GM21528 (cell line): ENCODE data around the gene TP53BP1.

Experiments used
- ATAC-seq: cut with Tn5 transposase; IDR thresholded peaks from one replicate; pipeline ENCODE4 v1.9.1; 2021; ENCODE audit warnings: mild to moderate bottlenecking, moderate library complexity; ENCODE audit not compliant: unreplicated experiment, low FRiP score

The TP53BP1 gene

DNA sequence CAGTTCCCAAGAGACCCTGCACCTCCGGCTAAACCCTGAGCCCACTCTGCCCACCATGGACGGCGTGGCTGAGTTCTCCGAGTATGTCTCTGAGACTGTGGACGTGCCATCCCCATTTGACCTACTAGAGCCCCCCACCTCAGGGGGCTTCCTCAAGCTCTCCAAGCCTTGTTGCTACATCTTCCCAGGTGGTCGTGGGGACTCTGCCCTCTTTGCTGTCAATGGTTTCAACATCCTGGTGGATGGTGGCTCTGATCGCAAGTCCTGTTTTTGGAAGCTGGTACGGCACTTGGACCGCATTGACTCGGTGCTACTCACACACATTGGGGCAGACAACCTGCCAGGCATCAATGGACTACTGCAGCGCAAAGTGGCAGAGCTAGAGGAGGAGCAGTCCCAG, 28.5 kb upstream of the TP53BP1 start:
- no peak for ATAC-seq

DNA sequence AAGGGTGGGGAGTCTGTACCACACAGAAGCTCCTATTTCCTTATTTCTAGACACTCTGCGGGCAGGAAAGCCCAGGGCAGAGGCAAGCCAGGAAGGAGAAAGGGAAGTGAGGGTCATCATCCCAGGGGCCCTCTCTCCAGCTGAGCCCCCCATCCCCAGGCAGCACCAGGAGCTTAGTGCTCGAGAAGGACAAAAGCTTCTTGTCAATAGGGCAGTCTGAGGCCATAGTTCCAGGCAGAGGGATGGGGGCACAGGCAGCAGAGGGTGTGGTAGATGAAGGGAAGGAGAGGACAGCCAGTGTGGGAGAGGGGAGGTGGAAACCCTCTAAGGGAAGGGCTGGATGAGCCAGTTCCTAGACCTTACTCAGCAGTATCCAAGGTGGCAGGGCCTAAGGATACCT, 27.2 kb upstream of the TP53BP1 start:
- no peak for ATAC-seq

DNA sequence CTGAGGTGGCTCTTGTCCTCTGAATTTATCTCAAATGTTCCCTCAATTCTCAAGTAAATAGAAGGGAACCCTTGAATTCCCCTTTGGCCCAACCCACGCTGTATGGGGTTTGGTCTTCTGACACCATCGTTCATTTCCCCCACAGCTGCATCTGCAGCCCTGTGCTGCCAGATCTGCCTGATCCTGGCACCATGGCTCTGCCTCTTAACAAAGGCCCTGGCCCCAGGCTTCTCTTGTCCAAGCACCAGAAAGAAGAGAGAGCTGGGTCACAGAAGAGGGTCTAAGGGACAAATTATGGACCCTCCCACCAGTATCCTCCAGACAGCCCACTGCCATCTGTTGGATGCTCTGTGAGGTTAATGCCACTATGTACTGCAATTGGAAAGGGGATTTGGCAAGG, 26.2 kb upstream of the TP53BP1 start:
- ATAC-seq = no peak

DNA sequence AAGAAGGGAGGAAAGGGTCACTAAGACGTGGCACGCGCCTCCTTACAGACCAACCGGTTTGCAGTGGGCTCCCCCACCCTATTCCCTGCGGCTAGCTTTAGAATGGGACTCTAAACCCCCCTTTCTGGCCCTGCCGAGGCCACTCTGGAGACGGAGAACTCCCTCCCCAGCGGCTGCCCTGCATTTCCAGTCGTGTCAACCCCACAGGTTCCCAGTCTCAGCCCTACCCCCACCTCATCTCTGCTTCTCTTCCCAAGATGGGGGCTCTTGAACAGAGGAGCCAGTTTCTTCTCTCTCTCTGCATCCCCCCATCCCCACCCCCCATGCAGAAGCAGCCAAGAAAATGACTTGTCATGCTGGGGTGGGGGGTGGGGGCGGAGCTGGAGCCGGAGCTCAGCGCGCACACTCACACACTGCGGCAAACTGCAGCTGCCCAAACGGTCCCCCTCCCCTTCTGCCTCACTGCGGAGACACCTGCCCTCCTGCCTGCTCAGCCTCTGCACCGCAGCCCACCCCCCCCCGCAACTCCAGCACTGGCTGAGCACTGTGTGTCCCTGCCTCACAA, 25.3 kb upstream of the TP53BP1 start:
- ATAC-seq = no peak

DNA sequence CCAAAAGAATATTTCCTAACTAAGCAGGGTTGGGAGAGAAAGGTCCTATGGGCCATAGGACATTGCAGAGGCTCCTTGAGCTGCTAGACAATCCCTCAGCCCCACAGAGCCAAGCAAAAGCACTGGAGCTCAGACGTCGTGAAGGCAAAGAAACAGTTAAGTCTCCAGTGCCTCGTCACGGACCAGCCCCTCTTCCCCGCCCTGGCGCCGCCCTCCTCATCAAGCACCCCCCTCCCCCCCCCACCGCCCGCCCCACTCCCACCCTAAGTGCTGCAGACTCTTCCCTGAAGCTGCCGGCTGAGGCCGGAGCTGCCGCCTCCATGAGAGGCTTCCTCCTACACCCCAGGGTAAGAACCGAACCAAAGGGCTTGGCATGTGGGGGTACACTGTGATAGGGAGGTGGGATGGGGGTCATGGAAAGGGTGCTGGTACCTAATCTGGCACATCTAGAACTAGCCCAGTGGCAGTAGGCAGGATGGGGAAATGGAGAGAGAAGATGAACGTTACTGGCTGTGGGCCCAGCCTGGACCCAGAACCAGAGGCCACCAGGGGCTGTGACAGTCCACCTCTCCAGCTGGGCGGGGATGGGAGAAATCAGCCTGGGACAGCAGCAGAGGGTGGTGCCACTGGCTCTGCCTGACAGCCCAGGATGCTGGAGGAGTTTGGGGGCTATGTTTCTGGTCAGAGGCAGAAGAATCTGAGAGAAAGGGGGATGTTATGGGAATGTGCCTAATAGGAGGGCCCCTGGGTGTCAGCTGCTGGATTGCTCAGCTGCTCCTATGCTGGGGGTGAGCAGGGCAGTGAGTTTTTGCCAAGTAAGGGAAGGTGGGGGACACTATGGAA, 24.6 kb upstream of the TP53BP1 start, which contains the start of gene MAP1A:
MAP1A (plus strand) TSS at position 255 of the 843 bp plus-strand sequence. CDS start 3,866 bp downstream, outside the sequence.
- no peak for ATAC-seq

DNA sequence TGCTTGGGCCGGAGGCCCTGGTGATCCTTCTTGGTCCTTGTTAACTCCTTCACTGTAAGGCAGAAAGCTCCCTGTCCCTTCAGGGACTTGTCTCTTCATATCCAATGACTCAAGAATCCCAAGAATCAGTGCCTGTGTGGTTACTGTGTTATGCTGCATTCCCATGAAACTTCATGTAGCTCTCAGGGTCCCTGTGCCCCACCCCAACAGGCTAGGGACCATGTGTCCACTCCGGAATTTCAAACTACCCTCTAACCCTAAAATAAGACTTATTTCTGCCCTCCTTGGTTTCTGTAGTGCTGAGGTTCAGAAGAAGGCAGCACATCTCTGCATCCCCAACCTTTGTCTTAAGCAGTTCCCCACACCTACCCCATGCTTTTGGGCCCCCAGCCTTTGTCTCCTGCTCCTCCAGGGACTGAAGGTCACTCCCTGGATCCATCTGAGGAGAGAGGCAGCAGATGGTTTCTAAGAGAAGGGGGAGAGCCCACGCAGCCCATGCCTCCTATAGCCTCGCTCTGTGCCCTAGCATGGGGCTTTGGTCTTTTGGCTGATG, 23.9 kb upstream of the TP53BP1 start:
- no peak for ATAC-seq

DNA sequence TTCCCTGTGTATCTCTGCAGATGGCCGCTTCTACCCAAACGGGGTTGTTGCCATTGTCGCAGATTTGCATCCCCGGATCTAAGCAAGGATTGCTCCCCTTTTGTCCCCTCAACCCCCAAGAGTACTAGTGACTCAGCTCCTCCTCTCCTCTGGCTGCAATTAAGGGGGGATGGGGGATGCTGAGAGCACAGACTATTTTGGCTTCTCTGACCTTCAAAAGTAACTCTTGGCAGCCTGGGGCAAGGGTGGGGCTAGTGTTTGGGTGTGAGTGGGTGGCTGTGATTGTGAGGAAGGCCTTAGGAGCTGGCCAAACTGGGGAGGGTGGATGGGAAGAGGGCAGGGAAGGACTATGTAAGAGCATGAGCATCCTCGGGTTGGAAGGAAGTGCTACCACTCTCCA, 23.2 kb upstream of the TP53BP1 start:
- no peak for ATAC-seq

DNA sequence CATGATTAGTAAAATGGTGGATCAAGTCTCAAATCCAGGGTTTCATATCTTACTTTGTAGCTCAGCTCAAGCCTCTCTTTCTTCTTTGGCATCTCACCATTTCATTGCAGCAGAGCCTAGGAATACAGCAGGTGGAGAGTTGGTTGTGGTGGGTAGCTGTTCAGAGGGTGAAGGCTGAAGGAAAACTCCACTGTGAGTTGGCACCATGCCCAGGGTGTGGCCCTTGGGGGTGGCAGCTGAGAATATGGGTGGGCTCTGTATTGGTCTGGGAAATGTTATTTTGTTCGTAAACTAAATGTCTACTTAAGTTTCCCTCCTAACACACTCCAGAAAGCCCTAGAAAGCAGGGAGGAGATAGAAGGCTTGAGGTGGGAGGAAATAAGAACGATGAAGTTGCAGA, 22.8 kb upstream of the TP53BP1 start:
- ATAC-seq = no peak

DNA sequence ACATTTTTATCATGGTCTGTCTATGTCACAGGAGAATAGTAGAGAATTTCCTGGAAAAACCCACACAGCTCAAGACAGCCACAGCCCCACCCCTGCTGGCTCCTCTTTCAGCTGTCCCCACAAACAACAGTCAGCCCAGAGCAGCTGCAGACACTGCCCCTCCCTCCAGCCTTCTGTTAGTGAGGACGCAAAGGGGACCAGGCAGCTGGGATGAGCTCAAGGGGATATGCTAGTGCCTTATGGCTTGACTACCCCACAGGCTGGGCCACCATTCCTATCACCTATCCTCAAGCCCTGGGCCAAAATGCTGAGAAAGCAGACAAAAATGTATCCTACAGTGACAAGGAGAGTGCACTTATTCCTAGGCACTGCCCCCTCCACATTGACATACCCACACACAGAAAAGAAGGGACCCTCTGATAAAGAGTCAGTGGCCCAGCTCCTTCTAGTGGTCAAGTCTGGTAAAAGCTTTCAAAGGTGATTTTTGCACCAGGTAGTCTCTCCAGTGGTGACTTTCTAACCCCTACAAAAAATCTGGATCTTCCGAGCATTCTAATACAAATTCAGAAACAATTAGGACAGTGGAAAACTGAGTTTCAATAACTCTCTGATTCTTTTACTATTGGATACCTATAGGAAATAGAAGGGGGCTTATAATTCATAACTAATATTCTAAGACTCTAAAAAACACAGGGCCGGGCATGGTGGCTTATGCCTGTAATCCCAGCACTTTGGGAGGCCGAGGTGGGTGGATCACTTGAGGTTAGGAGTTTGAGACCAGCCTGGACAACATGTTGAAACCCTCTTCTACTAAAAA, 21.5 kb upstream of the TP53BP1 start:
- ATAC-seq = no peak

DNA sequence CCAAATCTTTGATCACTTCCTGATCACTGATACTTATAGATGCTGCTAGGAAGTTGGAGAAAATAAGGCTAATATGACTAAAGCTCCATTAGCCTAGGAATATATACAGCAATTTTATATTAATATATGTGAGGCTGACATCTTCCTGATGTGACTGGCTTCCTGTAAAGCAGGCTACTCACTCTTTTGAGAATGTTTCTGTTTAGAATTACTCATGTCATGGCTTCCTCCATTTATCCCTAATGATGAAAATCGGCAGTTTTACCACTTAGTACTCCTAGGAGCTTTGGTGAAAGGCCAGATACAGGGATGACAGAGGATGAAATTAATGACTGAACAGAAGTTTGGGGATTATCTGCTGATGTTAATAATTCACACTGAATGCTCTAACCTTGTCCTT, 20.6 kb upstream of the TP53BP1 start:
- no peak for ATAC-seq

DNA sequence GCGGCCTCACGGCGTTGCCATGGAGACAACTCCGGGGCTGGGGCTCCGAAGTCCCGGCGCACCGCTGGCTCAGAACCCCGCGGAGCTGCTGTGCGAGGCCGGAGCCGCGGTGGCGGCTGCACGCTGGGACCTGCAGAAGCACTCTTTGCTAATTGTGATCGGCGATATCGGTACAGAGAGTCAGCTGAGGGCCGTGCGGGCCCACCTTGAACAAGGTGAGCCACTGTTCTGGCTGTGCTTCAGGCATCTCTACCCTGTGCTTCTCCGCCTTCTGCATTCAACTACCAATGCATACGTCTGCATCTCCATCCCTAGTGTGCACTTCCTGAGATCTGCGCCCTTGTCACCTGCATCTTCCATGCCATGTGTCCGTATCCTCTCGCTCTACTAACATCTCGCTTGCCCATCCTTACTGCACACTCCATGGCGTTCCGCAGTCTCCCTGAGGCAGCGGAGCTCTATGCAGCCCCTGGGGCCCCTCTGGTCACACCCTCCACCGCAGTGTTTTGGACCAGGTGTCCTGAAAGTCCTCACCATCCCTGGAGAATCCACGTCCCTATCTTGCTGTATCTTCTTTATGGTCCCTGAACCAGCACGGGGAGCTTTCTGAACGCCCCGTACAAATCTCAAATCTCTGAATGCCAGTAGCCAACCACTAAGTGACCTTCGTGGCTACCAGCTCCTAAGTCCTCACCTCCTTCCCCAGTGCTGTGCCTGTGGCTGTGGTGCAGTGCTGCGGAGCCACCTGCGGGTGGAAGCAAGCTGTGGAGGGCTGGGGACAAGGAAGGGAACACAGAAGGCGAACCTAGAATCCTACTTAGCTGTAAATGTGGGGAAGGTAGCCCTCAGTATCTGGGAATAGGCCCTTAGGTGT, 18.3 kb upstream of the TP53BP1 start:
- no peak for ATAC-seq

DNA sequence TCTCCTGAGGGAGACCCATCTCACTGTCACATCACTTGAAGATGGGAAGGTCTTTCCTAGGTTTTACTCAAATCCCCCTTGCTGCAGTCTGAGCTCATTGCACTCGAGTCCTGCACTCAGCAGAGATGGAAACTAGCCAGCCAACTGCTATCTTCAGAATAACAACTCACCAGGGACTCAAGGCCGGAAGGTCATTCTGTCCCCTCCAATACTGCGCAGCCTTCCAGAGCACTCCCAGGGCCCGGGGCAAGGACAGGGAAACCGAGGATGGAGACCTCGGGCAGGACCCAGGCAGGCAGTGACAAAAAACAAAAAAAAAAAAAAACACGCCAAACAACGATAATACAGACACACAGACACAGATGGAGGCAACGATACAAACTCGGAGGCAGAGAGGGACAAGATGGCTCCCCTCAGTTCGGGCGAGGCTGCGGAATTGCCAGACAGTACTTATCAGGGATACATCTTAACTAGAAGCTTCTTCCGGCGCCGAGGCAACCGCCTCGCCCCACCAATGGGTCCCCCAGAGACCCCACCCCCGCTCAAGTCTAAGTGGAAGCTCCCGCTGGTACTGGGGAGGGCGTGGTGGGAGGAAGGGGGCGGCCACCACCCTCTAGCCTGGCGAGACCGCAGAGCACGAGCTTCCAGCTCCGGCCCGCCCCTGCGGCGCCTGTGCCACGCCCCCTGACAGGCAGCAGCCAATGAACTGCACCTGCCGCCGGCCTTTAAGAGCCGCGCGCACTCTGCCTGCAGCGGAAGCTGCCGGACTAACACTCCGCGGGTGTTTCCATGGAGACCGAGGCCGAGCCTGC, 17.4 kb upstream of the TP53BP1 start:
- ATAC-seq = peak; percentile 97

DNA sequence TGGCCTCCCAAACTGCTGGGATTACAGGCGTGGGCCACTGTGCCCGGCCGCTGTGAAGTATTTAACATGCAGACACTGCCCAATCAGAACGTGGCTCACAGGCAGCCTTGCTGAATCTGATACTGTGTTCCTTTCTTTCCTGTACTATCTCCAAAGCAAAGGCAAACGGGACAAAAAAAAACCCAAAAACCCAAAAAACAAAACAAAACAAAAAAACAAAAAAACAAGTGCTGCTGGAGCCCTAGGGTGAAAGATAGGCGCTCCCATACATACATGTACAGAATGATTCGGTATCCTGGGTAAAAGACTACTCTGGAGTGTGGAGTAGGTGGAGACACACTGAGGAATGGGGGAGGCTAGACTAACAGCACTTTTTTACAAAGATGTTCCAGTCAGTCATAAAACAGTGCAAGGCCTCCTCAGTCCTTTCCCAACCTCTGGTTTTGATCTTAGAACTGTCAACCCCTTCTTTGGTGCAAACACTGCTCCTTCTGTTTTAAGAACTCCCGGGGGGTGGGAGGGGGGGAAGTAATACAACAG, 16.8 kb upstream of the TP53BP1 start:
- no peak for ATAC-seq

DNA sequence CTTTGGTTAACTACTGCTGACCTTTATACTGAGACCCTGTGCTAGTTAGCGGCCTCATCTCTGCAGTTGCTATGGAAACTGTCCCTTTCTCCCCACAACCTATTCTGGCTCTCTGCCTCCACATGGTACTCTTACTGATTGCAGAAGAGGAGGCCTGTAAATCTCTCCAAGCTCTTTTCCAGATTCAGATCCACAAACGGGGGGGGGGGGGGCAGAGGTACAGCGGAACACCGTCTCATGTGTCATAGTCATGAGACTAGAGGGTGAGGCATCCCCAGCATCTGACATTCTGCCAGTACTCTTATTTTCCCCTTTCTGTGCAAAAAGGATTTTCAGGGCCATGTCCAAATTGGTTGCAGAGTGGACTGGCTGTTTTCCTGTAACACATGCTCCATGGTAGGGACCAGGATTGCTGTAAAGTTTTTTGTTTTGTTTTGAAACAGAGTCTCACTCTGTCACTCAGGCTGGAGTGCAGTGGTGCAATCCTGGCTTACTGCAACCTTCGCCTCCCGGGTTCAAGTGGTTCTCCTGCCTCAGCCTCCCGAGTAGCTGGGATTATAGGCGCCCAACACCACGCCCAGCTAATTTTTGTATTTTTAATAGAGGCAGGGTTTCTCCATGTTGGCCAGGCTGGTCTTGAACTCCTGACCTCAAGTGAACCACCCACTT, 16.2 kb upstream of the TP53BP1 start:
- no peak for ATAC-seq

DNA sequence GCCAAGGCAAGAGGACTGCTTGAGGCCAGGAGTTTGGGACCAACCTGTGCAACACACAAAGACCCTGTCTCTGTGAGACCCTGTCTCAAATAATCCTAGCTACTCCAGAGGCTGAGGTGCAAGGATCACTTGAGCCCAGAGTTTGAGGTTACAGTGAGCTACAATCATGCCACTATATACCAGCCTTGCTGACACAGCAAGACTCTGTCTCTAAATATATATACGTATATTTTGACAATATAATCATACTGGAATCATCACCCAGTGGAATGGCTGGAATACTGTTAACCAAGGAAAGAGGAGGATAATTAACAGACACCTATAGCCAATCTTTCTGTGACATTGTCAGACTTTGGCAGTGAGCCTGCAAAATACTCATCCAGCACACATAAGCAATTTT, 15.5 kb upstream of the TP53BP1 start:
- no peak for ATAC-seq

DNA sequence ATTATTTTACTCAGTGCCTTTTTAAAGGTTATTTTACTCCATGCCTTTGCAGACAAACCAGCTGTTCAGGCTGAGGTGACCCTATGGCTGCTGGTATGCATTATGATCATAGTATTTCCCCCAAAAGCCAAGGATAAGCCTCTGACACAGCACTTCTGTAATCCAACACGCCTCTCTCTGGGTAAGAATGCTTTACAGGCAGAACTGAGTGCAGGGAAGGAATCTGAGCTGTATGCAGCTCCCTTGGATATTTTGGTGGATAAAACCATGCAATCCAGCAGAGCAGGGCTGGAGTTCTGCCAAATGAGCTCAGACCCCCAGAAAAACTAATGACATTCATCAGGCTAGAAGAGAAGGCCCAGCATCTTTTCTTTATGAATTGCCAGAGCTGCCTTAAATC, 12.8 kb upstream of the TP53BP1 start:
- no peak for ATAC-seq

DNA sequence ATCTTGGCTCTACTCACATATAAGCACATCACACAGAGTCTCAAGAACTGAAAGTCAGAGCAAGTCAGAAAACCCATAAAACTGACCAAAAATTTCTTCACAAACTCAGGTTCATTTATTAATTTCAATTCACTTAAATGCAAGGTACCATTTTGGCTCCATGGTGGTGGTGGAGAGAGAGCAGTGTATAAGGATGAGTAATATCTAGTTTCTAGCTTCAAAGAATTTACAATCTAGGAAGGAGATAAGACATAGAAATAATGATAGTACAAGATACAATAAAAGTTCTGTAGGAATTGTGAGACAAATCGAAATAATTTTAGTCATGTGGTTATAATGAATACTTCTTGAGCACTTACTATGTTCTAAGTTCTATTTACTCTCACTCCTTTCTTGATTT, 6.7 kb upstream of the TP53BP1 start:
- ATAC-seq = no peak

DNA sequence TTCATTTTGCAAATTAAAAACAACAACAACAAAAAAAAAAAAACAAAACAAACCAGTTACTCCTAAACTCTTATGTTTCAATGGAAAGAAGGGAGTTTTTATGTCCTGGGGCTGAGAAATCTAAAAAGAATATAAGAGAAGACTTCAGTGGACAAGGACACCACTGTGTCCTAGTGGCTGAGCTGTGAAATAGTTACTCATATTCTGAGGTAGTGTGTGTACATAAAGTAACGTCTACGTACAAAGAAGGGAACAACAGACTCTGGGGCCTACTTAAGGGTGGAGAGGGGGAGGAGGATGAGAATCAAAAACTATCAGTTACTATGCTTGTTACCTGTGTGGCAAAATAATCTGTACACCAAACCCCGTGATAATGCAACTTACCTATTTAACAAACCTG, 6.0 kb upstream of the TP53BP1 start:
- no peak for ATAC-seq
